ENCODE results near the gene SCMH1. TPM values are rescaled to one million over a fixed set of nuclear protein-coding genes. Genes with fewer than 3 reads are reported as not detected.
"Not testable (repeated sequence)": the region's sequence is repeated elsewhere in the genome, so short reads cannot be mapped to it uniquely, and the experiment has no call there.

SCMH1 gene
- polyA plus RNA-seq, 1 donor, result 49.8 TPM

- not testable (repeated sequence) for DNase-seq
Observed at GRCh38 chr1:41251120-41251519, 9.0 kb upstream of the SCMH1 start.

- DNase-seq, result no peak
Observed at GRCh38 chr1:41249319-41249718, 7.2 kb upstream of the SCMH1 start.

GRCh38 chr1:41246568-41246967, 4.5 kb upstream of the SCMH1 start:
- DNase-seq, result no peak

- DNase-seq, result no peak
Observed at GRCh38 chr1:41245659-41246058, 3.6 kb upstream of the SCMH1 start.

GRCh38 chr1:41243079-41243385, 926 bp upstream of the SCMH1 start:
- DNase-seq, result no peak

- no peak for DNase-seq
Observed at GRCh38 chr1:41242342-41243078, 404 bp upstream of the SCMH1 start.

GRCh38 chr1:41241354-41241748, 755 bp downstream of the SCMH1 start:
- DNase-seq, result peak; percentile 29

GRCh38 chr1:41240781-41241353, 1.2 kb downstream of the SCMH1 start:
- peak; percentile 36 for DNase-seq

GRCh38 chr1:41239988-41240610, 2.0 kb downstream of the SCMH1 start:
- peak; percentile 22 for DNase-seq

- DNase-seq, result no peak
Observed at GRCh38 chr1:41238311-41238988, 3.7 kb downstream of the SCMH1 start.

GRCh38 chr1:41236781-41237180, 5.3 kb downstream of the SCMH1 start:
- DNase-seq, result no peak

GRCh38 chr1:41235893-41236292, 6.2 kb downstream of the SCMH1 start:
- DNase-seq, result no peak

- no peak for DNase-seq
Observed at GRCh38 chr1:41233708-41234107, 8.4 kb downstream of the SCMH1 start.

- DNase-seq, result no peak
Observed at GRCh38 chr1:41232305-41232704, 9.8 kb downstream of the SCMH1 start.

- DNase-seq, result no peak
Observed at GRCh38 chr1:41230656-41231055, 11.4 kb downstream of the SCMH1 start.

GRCh38 chr1:41229219-41229618, 12.9 kb downstream of the SCMH1 start:
- not testable (repeated sequence) for DNase-seq

- DNase-seq, result no peak
Observed at GRCh38 chr1:41226815-41227434, 15.2 kb downstream of the SCMH1 start.

GRCh38 chr1:41225495-41225894, 16.6 kb downstream of the SCMH1 start:
- DNase-seq, result no peak

- DNase-seq, result no peak
Observed at GRCh38 chr1:41222496-41222895, 19.6 kb downstream of the SCMH1 start.

- DNase-seq, result no peak
Observed at GRCh38 chr1:41221995-41222394, 20.1 kb downstream of the SCMH1 start.

GRCh38 chr1:41218152-41218551, 24.0 kb downstream of the SCMH1 start:
- DNase-seq, result no peak

GRCh38 chr1:41217441-41217840, 24.7 kb downstream of the SCMH1 start:
- DNase-seq, result no peak

GRCh38 chr1:41215623-41216022, 26.5 kb downstream of the SCMH1 start:
- no peak for DNase-seq
